Suprapubic skin (tissue), 4 donors: ENCODE results near the gene PODN. TPM values are rescaled to one million over a fixed set of nuclear protein-coding genes. Genes with fewer than 3 reads are reported as not detected.

ENCODE experiments used
- DNase-seq, 2 donors: peaks; one replicate each; pipeline ENCODE4 v3.0.0-alpha.2; 2019; ENCODE audit warnings: low spot score in 2 of 2
- H3K27ac ChIP-seq: fragments of 200-600 bp; sonication (generic); one replicate; pipeline ENCODE4 v1.5.1; 2019
- H3K27me3 ChIP-seq: fragments of 200-600 bp; sonication (generic); one replicate; pipeline ENCODE4 v1.5.1; 2019
- H3K36me3 ChIP-seq: fragments of 200-600 bp; sonication (generic); one replicate; pipeline ENCODE4 v1.5.1; 2019
- H3K4me1 ChIP-seq: fragments of 200-600 bp; sonication (generic); one replicate; pipeline ENCODE4 v1.5.1; 2019
- H3K4me3 ChIP-seq: fragments of 200-600 bp; sonication (generic); one replicate; pipeline ENCODE4 v1.5.1; 2019; ENCODE audit warnings: mild to moderate bottlenecking
- H3K9me3 ChIP-seq: fragments of 200-600 bp; sonication (generic); one replicate; pipeline ENCODE4 v1.5.1; 2019
- EP300 ChIP-seq: sonication (generic); formaldehyde crosslinking; IDR thresholded peaks from one replicate; pipeline ENCODE4 v1.6.1; 2017; ENCODE audit warnings: antibody characterized with exemption
- POLR2A ChIP-seq, 2 donors: fragments of 450-650 bp; IDR thresholded peaks; one replicate each; pipeline ENCODE4 v1.6.1; 2017; ENCODE audit warnings: antibody characterized with exemption in 2 of 2, mild to moderate bottlenecking in 2 of 2, moderate library complexity in 2 of 2
- POLR2AphosphoS5 ChIP-seq, 3 donors: sonication (generic); formaldehyde crosslinking; IDR thresholded peaks; one replicate each; pipeline ENCODE4 v1.6.1; 2017; ENCODE audit warnings: antibody characterized with exemption in 3 of 3
- WGBS: methylation state at CpG from one replicate; pipeline ENCODE4 v1.1.5; 2018; 5-methylcytosine and 5-hydroxymethylcytosine counted together
- total RNA-seq, 4 donors: library from RNA; depleted of rRNA; stranded (reverse); fragments of >200 nt; gene quantifications; one replicate each; pipeline ENCODE4 v1.1.0, GENCODE V29; 2016
- TF ChIP-seq, protein P1 (sequence below), 2 donors: fragments of 200-600 bp in 1 of 2; fragments of 450-650 bp in 1 of 2; sonication (generic) in 1 of 2; IDR thresholded peaks; one replicate each; pipeline ENCODE4 v1.5.1; 2016 to 2019; ENCODE audit warnings: antibody characterized with exemption in 2 of 2, mild to moderate bottlenecking in 1 of 2, moderate library complexity in 1 of 2

Gene PODN, protein sequence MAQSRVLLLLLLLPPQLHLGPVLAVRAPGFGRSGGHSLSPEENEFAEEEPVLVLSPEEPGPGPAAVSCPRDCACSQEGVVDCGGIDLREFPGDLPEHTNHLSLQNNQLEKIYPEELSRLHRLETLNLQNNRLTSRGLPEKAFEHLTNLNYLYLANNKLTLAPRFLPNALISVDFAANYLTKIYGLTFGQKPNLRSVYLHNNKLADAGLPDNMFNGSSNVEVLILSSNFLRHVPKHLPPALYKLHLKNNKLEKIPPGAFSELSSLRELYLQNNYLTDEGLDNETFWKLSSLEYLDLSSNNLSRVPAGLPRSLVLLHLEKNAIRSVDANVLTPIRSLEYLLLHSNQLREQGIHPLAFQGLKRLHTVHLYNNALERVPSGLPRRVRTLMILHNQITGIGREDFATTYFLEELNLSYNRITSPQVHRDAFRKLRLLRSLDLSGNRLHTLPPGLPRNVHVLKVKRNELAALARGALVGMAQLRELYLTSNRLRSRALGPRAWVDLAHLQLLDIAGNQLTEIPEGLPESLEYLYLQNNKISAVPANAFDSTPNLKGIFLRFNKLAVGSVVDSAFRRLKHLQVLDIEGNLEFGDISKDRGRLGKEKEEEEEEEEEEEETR
- 10 to 100 TPM; 13.9 to 32.8 (median 19.8) TPM for total RNA-seq

DNA sequence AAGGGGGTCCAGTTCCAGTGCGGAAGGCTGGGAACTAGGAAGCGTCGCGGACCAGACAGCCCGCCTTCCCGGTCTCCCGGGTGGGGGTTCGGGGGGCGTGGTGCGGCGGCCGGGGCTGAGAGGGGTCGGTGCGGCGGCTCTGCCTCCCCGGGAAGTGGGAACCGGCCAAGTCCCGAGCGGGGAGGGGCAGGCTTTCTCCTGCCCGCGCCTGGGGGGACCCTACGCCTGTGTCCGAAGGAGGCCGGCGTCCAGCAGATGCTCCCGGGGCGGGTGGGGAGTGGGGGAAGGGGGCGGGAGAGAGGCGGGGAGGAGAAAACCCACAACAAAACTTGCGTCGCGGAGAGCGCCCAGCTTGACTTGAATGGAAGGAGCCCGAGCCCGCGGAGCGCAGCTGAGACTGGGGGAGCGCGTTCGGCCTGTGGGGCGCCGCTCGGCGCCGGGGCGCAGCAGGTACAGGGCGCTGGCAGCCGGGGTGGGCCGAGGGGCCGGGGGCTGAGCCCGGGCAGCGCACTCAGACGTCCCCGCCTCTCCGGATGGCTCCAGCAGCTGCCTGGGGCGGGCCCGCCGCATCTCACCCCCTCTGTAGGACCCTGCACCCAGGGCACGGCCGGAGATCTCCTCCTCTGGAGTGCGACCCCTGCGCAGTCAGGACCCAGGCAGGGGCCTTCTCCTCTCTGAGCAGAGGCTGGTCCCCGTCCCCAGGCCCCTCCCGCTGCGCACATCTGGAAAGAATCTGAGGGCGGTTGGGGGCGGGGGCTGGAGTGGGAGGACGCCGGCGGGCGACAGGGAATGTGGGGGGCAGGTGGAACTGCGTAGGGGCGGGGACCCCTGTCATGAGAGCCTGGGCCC lies at the start of gene PODN:
Gene PODN (plus strand): TSS at position 355 of the 849 bp plus-strand sequence. CDS start 7,643 bp downstream, outside the sequence.
- TF ChIP-seq, protein P1, sequence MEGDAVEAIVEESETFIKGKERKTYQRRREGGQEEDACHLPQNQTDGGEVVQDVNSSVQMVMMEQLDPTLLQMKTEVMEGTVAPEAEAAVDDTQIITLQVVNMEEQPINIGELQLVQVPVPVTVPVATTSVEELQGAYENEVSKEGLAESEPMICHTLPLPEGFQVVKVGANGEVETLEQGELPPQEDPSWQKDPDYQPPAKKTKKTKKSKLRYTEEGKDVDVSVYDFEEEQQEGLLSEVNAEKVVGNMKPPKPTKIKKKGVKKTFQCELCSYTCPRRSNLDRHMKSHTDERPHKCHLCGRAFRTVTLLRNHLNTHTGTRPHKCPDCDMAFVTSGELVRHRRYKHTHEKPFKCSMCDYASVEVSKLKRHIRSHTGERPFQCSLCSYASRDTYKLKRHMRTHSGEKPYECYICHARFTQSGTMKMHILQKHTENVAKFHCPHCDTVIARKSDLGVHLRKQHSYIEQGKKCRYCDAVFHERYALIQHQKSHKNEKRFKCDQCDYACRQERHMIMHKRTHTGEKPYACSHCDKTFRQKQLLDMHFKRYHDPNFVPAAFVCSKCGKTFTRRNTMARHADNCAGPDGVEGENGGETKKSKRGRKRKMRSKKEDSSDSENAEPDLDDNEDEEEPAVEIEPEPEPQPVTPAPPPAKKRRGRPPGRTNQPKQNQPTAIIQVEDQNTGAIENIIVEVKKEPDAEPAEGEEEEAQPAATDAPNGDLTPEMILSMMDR (IDR thresholded peaks at IDR 0.05): no peak
- TF ChIP-seq EP300 (no peak), POLR2AphosphoS5 (IDR thresholded peaks at IDR 0.05) (no peak), POLR2A (IDR thresholded peaks at IDR 0.05) (no peak)
- peak in 1 of 2 donors; percentile 76 for DNase-seq
- peaks cover 29% of the 10 kb centered on the region for H3K27me3 ChIP-seq
- peak within 1 kb of the TSS; percentile 83 for H3K27ac ChIP-seq
- H3K4me3 ChIP-seq: peak within 1 kb of the TSS; percentile 57
- under 1% methylated on average over 17 of the region's 73 CpGs for WGBS
- H3K36me3 ChIP-seq: no peaks in the 10 kb centered on the region
- peaks cover 37% of the 10 kb centered on the region for H3K4me1 ChIP-seq
- no peaks in the 10 kb centered on the region for H3K9me3 ChIP-seq

DNA sequence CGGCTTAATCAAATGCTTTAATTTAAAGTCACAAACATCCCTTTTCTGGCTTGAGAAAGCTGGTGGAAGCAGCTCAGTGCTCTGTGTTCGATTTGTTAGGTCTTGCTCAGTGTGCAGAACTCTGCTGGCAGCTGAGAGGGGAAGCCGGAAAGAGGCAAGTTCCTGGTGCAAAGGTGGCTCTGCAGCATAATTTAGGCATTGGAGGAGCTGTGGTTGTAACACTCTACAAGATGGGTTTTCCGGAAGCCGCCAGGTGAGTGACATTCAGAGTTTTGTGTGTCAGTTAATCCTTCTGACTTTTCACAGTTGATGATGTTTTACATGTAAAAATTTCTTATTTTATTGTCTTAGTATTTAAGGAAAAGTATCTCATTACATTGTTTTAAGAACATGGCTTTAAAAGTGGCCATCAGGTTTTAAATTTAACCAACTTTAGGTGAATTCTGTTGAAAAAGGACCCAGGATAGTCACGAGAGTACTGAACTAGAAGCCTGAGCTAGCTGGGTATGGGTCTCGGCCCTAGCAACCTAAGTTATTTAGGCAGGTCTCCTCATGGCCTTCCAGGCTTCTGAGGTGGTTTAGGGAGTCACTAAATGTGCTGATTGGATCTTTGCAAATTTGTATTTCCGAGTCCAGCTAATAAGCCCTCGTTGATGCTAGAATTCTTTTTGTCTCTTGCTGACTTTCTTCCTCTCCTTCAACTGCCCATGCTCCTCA lies 47.1 kb upstream of the PODN start:
- peaks cover 24% of the 10 kb centered on the region for H3K4me1 ChIP-seq
- TF ChIP-seq, protein P1 (IDR thresholded peaks at IDR 0.05): no peak
- TF ChIP-seq EP300 (no peak), POLR2A (IDR thresholded peaks at IDR 0.05) (no peak), POLR2AphosphoS5 (IDR thresholded peaks at IDR 0.05) (peak in 1 of 3 donors; percentile 74)
- H3K27ac ChIP-seq: peak overlapping the region; percentile 23
- peak overlapping the region; percentile 60 for H3K4me3 ChIP-seq
- H3K27me3 ChIP-seq: no peaks in the 10 kb centered on the region
- H3K9me3 ChIP-seq: no peaks in the 10 kb centered on the region
- peak; percentile 74 to 84 for DNase-seq
- WGBS: 2% methylated on average over 9 of the region's 9 CpGs
- no peaks in the 10 kb centered on the region for H3K36me3 ChIP-seq

DNA sequence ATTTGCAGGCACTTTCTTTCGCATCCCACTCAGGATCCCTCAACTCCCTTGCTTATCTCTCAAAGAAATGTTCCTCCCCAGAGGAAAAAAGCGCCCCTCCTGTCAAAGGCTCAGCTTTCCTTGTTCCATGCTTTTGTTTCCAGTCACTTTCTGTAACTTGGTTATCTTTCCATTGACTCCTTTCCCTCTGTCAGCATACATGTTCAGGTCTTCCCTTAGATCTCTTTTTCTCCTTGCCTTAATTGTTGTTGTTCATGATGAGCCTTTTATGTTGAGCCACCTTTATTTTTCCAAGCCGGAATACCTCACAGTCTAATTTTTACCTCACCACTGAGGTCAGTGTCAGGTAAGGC lies 46.5 kb upstream of the PODN start:
- 12% methylated on average over 3 of the region's 3 CpGs for WGBS

DNA sequence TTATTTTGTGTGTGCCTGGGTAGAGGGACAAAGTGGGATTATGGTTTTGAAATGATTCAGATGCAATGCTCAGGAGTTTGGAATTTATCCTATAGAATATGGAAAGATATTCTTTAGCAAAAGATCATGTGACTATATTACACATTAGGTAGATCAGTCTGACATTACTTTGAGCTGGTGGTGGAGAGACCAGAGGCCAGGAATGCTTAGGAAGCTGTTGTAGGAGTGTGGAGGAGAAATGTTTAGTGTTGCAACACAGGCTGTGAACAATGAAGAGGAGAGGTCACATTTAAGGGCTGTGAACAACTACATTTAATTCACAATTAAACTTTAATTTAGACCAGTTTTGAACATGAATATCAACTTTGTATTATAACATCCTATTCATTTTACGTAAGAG lies 45.3 kb upstream of the PODN start:
- Histone ChIP-seq H3K4me1 (peaks cover 24% of the 10 kb centered on the region), H3K36me3 (no peaks in the 10 kb centered on the region), H3K4me3 (no peak overlapping the region), H3K27ac (no peak overlapping the region), H3K9me3 (no peaks in the 10 kb centered on the region), H3K27me3 (no peaks in the 10 kb centered on the region)
- no peak for DNase-seq
- 98% methylated on average over 1 of the region's 1 CpG for WGBS
- TF ChIP-seq POLR2AphosphoS5 (IDR thresholded peaks at IDR 0.05): no peak
- TF ChIP-seq POLR2A (IDR thresholded peaks at IDR 0.05): no peak
- no peak for TF ChIP-seq EP300
- TF ChIP-seq, protein P1 (IDR thresholded peaks at IDR 0.05): no peak

More for the DNA sequence above, 46.5 kb upstream of the PODN start:
- Histone ChIP-seq H3K9me3 (no peaks in the 10 kb centered on the region), H3K4me1 (peaks cover 24% of the 10 kb centered on the region), H3K4me3 (peak overlapping the region; percentile 60), H3K27ac (no peak overlapping the region), H3K27me3 (no peaks in the 10 kb centered on the region), H3K36me3 (no peaks in the 10 kb centered on the region)
- DNase-seq: no peak
- TF ChIP-seq, protein P1 (IDR thresholded peaks at IDR 0.05): no peak
- TF ChIP-seq EP300: no peak
- TF ChIP-seq POLR2AphosphoS5 (IDR thresholded peaks at IDR 0.05): no peak
- no peak for TF ChIP-seq POLR2A (IDR thresholded peaks at IDR 0.05)
